Limb (tissue), 2 donors: Measurements from ENCODE around the gene BUB1B.
A peak's percentile ranks its signal among the peaks of the same experiment; 100 is the strongest.

Experiments
- DNase-seq, 2 donors: peaks; one replicate each; pipeline ENCODE4 v3.0.0-alpha.2; 2016; ENCODE audit errors: extremely low spot score in 2 of 2

BUB1B gene

DNA sequence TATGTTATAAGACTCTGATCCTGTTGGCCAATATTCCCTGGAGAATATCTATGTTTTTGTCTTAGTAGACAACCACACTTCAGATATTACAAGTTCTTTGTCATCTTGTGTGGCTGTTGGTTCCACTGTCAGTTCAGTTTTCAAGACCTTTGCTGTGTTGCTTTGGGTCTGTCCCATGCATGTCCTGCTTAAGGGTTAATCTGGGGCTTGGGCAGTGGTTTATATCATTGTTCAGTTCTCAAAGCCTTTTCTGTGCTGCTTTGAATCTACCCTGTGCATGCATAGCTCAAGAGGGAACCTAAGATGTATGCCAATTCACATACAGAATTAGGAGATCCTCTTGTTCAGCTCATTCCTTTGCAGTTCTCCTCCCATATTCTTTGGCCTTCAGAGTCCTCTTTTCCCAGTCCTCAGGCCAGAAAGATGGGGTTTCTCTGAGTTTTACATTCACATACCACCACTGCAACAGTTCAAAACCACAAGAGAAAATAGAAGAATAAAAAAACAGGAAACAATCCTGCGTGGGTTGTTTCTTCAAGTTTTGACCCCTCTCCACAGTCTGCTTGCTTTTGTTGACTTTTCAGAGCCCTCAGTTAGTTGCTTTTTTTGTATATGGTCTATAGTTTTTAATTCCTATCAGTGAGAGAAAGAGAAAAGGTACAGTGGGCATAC, 21.6 kb downstream of the BUB1B start:
- DNase-seq: no peak

GRCh38 chr15:40183636-40184463, 23.0 kb downstream of the BUB1B start:
- no peak for DNase-seq

DNA sequence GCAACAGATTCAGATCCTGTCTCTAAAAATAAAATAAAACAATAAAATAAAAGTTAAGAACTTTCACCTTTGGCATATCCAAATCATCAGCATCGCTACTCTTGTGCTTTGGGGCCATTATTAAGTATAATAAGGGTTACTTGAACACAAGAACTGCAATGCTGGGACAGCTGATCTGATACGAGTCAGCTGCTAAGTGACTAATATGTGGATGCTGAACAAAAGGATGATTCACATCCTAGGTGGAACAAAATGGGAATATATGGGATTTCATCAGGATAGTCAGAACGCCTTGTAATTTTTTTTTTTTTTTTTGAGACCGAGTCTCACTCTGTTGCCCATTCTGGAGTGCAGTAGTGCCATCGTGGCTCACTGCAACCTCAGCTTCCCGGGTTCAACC, 29.7 kb downstream of the BUB1B start:
- no peak for DNase-seq

DNA sequence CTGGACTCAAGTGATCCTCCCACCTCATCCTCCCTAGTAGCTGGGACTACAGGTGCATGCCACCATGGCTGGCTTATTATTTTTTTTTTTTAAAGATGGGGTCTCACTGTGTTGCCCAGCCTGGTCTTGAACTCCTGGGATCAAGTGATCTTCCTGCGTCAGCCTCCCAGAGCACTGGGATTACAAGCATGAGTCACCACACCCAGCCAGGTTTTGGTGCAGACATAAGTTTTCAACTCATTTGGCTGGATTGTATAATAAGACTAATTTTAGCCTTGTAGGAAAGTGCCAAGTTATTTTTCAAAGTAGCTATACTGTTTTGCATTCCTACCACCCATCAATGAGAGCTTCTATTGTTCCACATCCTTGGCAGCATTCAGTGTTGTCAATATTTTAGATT, 32.1 kb downstream of the BUB1B start:
- no peak for DNase-seq

DNA sequence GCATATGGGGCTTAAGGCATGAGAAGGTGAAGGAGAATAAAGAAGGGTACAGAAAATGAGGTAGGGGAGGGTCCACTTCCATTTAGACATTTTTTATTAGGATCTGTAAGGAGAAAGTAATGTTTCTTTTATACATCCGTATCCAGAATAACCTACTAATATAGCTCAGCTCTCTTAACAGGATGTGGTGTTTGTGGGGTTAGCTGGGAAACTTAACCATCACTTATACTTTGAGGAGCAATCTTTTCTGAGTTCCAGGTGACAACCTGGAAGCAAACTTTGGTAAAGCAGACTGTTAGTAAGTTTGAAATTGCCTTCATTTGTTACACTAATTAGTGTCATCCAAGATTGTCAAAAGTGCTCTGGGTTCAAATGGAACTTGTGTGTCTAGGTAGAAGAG, 36.6 kb downstream of the BUB1B start:
- DNase-seq: no peak

GRCh38 chr15:40198355-40199085, 37.7 kb downstream of the BUB1B start:
- DNase-seq: no peak

DNA sequence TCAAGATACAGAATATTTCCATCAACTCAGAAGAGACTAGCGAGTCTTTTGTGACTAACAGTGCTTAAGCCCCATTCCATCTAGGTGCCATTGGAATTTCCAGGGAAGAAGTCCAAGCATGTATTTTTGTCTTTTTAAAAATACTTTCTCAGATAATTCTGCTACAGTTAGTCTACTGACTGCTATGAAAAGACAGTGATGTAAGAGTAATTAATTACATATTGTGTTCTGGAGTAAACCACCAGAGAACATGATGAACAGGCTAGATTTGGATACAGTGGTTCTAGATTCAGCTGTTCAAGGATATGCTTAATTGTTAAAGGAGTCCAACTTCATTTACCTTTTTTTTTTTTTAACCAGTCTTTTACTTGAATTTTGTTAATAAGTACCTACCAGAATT, 43.2 kb downstream of the BUB1B start:
- DNase-seq: no peak

- peak in 1 of 2 donors; percentile 77 for DNase-seq
Measured at GRCh38 chr15:40217166-40217824, 56.4 kb downstream of the BUB1B start.

GRCh38 chr15:40219801-40220200, 58.9 kb downstream of the BUB1B start:
- no peak for DNase-seq

GRCh38 chr15:40222131-40222530, 61.3 kb downstream of the BUB1B start:
- no peak for DNase-seq

DNA sequence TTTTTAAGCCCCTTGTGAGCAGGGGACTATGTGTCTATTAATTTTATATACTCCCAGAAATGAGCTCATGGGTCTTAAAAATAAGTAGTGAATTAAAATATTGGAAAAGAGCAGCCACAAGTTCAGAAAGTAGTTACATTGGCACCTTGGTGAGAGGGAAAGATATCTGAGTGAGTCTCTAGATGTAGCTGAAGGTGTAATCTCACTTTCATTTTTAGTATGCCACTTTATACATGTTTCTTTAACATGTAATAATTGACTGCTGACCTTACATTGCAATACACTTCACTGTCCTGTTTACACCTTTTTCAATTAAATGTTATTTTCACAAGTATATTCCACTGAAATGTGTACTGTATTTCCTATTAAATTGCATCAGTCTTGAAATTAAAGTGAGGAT, 65.9 kb downstream of the BUB1B start:
- no peak for DNase-seq

DNA sequence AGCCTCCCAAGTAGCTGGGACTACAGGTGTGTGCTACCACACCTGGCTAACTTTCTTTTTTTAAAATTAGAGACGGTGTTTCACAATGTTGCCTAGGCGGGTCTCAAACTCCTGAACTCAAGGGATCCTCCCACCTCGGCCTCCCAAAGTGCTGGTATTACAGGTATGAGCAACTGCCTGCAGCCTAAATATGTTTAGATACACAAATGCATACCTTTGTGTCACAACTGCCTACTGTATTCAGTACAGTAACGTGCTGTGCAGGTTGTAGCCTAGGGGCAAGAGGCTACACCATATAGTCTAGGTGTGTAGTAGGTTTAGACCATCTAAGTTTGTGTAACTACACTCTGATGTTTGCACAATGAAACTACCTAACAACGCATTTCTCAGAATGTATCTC, 68.4 kb downstream of the BUB1B start:
- DNase-seq: no peak

- DNase-seq: no peak
Measured at GRCh38 chr15:40229956-40230355, 69.1 kb downstream of the BUB1B start.

DNA sequence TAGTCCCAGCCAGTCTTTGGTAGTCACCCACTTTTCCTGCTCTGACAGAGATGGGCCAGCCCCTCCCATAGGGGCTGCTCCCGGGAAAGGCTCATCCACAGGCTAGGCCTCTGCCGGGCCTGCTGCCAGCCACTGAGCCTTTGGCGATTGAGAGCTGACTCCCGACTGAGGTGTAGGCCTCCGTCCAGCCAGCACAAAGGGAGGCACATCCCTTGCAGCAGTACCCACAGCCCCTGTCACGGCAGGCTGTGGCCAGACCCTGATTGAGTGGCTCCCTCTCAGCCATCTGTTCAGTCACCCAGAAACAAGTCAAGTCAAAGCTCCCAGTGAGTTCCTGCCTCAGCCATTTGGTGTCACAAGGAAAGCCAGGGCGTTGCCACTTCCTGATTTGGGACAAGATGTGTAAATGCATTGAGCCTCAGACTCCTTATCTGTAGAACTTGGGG, 71.8 kb downstream of the BUB1B start:
- no peak for DNase-seq

DNA sequence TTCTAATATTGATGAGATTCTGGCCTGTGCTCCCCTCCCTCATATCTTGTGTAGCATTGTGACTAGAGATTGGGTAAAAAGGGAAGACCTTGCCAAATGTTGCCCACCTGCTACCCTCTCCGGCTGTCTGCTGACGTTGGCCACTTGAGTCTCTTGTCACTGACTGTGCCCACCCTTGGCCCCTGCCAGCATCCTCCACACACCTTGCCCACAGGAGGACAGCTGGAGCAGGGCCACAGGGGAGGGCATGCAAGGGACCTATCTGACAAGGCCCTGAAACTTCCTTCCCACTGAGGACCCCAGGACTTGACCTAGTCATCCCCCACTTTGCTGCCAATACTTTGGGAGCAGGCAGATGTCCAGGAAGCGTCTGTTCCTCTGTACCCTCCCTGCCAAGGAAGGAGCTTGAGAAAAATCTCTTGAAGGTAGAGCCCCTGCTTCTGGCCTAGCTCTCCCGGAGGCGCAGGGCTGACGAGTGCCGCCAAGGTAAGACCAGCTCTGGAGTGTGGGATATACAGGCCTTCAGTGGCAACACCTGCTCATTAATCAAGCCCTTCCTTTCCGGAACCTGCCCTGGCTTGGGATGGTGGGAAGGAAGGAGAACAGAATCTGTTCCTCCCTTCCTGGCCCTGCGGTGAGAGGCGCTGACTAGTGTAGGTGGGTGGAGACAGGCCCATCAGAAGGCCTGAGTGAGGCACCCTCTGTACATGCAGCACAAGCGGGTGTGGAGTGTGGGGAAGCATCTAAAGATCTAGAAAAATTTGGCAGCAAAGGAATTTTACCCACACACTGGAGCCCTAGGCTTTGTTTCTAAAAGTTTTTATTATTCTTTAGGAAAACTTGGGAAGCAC, 73.1 kb downstream of the BUB1B start:
- DNase-seq: no peak

GRCh38 chr15:40234783-40235182, 73.9 kb downstream of the BUB1B start:
- no peak for DNase-seq

DNA sequence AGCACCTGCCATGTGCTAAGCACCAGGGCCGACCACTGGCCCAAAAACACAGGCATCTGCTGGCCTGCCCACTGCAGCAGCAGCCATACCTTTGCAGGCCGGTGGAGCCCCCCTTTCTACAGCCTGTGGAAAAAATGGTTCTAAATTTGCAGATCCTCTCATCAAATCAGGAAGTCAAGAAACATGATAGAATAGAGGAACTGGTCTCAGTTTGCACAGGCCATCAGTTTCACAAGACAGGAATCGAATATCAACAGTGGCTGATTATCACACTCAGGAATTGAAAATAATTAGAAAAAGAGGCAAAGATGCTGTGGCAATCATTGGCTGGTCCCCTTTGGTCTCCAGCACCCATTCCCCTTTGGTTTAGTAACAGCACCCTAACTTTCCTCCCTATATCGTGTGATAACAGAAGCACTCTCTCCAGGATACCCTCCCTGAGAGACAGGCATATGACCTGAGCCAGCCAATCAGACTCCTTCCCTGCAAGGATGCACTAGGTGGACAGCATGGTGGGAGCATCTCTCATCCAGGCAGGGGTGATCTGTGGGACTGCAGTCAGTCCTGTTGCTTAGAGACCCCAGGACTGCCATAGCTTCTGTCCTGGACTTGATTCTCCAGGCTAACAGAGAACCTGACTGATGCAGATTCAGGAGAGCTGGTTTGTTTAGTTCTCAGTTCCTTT, 74.5 kb downstream of the BUB1B start:
- DNase-seq: no peak

- DNase-seq: peak; percentile 18 to 74
Measured at GRCh38 chr15:40238532-40239403, 77.9 kb downstream of the BUB1B start, which contains the start of gene PAK6. Gene PAK6 (plus strand): TSS chr15:40239063. CDS start chr15:40264786, 25,723 bp downstream.

DNA sequence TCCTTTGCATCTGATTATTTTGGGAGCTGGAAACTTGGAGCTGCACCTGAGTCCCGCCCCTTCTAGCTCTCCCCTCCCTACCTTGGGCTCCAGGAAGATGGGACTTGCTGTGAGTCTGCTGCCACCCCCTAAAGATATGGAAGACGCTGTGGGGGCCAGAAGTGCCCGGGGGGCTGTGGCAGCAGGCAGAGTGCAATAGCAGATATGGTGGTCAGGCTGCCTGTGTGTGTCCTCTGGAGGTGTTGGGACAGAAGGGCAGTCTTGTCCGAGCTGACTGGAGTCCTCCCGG, 78.5 kb downstream of the BUB1B start:
- DNase-seq: no peak
